GM18498 (cell line): ENCODE results near the gene NEDD1.

Source experiments
- ATAC-seq: cut with Tn5 transposase; IDR thresholded peaks from one replicate; pipeline ENCODE4 v1.9.1; 2021; ENCODE audit warnings: mild to moderate bottlenecking, moderate library complexity; ENCODE audit not compliant: unreplicated experiment

Gene NEDD1

GRCh38 chr12:96897421-96897820 lies 9.6 kb upstream of the NEDD1 start:
- ATAC-seq = no peak

GRCh38 chr12:96901175-96901574 lies 5.9 kb upstream of the NEDD1 start:
- no peak for ATAC-seq

DNA sequence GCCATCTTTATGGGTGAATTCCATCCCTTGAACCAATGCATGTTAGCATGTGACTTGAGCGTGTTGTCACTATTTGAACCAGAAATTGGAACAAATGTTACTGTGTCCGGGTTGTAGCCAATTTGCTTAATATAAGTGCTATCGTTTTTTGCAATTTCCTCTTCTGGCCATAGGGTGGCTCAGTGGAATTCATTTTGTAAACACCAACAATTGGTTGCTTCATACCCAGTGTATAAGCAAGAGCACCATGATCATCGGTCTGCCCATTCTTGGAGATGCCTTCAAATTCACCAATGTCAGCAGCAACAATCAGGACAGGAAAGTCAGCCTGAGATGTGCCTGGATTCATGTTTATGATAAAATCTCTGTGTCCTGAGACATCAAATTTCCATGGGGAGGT lies 5.0 kb upstream of the NEDD1 start:
- no peak for ATAC-seq

- ATAC-seq = no peak
Observed at GRCh38 chr12:96906498-96906848, 584 bp upstream of the NEDD1 start.

- peak; percentile 30 for ATAC-seq
Observed at GRCh38 chr12:96907671-96908422, 790 bp downstream of the NEDD1 start.

DNA sequence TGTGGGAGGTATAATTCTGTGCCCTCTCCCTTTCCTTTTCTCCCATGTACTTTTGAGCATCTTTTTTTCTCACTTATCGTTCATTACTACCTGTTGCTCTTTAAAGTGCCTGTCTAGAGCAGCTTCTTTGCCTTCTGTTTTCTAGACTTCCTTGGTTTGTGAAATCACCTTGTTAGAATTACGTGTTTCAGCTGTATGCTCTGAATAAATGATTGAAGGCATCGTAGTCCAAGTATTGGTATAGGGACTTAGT lies 1.3 kb downstream of the NEDD1 start:
- no peak for ATAC-seq

DNA sequence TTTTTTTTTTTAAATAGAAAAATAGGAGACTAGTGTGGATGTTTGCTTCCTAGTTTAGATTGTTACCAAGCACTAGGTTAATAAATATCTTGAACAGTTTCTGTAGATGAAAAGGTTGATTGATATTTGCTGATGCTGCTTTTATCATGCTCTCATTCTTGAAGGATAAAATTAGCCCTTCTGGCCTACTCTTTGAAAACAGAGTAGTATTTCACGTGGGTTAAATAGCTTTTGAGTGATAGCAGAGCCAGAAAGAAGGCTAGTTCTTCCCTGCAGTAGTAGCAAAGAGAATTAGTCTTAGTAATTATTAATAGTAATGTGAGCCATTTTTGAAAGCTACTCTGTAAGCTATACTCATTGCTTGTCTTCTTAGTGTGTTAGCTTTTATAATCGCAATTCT lies 5.2 kb downstream of the NEDD1 start:
- no peak for ATAC-seq

DNA sequence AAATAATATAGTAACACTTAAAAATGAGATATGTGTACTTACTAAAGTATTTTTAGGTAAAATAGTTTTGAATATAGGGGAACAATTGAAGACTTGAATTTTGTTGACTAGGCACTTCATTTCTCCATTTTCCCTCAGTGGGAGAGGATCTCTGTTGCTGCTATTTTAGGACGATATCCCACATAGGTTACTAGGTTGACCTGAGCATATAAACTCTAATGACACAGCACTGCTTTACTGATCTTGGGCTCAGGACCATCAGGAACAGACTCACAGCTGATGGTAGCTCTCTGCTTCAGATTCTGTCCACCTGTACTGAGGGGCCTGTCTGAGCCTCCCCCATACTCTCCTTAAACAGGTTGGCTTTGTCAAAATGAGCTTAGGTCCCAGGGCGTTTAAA lies 5.9 kb downstream of the NEDD1 start:
- ATAC-seq = no peak

GRCh38 chr12:96919510-96920210 lies 12.6 kb downstream of the NEDD1 start:
- ATAC-seq = no peak

- ATAC-seq = no peak
Observed at GRCh38 chr12:96948782-96949181, 41.7 kb downstream of the NEDD1 start.

DNA sequence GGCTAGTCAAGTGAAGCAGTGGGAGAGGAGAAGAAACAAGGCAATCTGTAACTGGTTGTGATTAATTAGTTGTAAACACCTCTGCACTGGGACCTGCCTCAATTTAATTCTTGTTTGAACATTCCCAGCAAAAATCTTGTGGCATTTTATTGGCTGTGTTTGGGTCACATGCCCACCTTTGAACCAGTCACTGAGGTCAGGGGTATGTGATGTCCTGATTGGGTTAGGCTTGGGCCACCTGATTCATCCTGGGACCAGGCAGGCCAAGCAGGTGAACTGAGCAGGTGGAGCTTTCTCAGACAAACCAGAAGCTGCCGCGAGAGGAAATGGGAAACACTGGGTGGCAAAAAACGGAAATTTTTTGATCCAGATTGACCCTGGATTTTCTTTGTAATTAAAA lies 72.5 kb downstream of the NEDD1 start:
- ATAC-seq = no peak

DNA sequence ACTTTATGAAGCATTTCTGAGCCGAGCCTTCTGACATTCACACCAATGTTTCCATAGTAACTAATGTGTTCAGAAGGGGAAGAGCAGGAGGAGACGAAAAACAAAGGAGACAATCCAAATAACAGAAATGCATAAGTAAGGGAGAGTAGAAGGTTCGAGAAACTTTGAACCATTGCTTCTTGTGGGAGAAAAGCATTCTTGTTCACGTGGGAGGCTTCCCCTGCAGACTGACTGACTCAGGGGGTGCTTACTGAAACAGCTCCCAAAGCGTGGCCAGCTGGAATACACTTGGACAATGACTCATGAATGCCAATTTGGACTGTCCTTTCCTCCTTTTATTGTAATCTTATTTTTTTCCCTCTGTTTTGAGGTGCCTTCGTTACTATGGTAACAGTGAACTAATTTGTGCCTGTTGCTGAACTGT lies 73.9 kb downstream of the NEDD1 start:
- no peak for ATAC-seq

DNA sequence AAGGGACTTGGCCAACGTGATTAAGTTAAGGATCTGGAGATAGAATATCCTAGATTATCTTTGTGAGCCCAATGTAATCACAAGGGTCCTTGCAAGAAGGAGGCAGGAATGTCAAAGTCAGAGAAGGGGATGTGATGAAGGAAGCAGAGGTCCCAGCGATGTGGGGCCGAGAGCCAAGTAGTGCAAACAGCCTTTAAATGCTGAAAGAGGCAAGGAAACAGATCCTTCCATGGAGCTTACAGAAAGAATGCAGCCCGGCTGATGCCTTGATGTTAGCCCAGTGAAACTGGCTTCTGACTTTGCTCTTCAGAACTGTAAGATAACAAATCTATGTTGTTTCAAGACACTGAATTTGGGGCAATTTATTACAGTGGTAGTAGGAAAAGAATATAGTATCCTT lies 74.9 kb downstream of the NEDD1 start:
- ATAC-seq = no peak

DNA sequence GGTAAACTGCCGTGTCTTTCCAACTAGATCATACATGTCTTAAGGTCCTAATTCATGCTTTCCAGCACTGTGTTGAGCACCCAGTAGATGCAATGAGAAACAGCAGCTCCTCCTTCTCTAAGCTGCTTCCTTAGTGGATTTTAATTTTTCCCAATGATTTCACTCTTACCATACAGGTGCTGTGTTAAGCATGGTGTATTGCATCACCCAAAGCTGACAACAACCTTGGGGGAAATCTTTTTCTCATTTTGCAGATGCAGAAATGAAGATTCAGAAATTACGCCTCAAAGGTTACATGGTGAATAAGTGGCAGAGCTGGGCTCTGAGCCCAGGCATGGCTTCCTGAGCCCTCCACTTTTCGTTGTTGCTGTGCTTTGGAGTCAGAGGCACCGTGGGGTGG lies 75.6 kb downstream of the NEDD1 start:
- ATAC-seq = no peak

GRCh38 chr12:96985515-96986362 lies 78.7 kb downstream of the NEDD1 start:
- ATAC-seq = peak; percentile 89

- ATAC-seq = no peak
Observed at GRCh38 chr12:96986883-96987523, 79.9 kb downstream of the NEDD1 start.

DNA sequence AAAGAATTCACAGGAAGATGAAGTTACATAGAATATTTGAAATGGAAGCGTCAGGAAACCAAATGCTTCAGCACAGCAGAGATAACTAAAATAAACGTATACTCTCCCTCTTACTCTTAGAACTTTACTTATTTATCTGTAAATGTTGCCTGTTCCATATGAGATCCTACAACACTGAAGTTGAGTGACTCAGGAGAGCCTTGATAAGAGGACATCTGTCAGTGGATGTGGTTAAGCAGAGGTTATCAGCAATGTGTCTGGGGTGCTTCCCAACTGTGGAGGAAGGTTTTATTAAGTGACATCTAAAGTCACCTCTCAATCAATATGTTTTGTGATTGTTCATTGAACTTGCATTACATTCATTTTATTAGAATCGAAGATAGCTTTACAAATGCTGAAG lies 81.9 kb downstream of the NEDD1 start:
- ATAC-seq = no peak

DNA sequence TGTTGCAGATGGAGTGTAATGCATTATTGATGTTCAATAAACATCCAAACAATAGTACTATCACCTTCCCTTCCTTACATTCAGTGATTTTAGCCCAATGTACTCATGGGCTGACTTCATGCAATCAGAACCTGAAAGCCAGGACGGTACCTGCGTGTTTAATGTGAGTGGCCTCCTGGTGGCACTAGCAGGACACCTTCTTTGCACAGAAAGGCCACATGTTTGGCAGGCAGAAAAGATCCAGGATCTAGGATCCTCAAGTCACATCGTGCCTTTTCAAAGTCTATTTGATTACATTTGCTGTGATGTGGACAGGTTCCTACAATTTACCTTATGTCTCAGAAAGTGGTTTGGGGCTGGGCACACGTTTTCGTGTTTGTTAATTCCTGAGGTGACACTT lies 82.9 kb downstream of the NEDD1 start:
- ATAC-seq = no peak

- no peak for ATAC-seq
Observed at GRCh38 chr12:96994900-96995299, 87.8 kb downstream of the NEDD1 start.

DNA sequence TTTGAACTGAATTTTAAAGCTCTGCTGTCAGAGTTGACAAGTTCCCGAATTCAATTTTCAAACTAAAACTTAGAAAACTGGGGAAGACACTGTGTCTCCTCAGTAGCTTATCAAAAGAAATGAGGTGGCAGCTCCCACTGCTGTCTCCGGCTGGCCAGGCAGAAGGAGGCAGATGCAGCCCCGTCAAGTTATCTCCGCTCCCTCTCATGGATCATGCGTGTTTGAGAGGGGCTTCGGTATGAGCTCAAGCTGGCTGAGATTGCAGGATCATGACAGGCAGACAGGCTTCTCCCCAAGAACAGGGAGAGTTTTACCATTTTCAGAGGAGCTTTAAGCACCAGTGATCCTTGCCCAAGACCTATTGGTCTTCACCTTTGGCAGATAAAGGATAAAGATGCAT lies 88.8 kb downstream of the NEDD1 start:
- ATAC-seq = no peak

DNA sequence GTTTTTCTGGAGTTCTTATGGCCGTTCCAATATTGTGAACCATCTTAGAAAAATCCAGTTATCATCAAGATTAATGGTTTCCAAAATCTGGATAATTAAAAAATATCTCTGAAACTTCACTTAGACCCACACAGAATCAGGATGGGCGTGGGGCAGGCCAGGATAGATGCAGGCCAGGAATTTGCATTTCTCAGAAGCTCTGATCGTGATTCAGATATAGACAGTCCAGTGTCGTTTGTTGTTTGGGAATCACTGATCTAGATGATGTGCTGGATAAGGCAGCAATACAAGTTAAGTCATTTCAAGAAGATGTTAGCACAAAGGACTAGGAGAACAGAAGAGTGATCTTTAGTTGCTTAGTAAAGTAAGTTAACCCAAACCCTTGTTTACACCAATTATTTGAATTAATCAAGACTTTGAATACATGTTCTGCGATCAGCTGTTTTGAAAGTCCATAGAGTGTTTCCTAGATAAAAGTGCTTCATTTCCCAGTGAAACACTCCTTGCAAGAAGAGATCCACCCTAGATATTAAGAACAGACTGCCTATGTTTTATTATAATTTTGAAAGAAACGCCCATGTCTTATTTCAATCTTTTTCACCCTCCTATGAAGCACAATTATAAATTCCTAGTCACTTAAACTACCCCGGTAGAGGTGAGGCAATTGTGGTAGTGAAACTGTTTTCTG lies 90.9 kb downstream of the NEDD1 start:
- ATAC-seq = no peak
